ENCODE measurements around the gene MYO9B. TPM values are rescaled to one million over a fixed set of nuclear protein-coding genes. Genes with fewer than 3 reads are reported as not detected.
A peak's percentile ranks its signal among the peaks of the same experiment; 100 is the strongest.

MYO9B gene
- total RNA-seq, 1 experiment from 2014 or later = 94.3 TPM

DNA sequence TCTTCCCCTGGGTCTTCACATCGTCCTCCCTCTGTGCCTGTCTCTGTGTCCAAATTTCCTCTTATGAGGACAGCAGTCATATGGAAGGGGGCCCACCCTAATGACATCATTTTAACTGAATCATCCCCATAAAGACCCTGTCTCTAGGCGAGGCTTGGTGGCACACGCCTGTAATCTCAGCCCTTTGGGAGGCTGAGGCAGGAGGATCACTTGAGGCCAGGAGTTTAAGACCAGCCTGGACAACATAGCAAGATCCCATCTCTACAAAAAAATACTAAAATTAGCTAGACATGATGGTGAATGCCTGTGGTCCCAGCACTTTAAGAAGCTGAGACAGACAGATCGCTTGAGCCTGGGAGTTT lies 4.8 kb downstream of the MYO9B start:
- TF ChIP-seq ZNF121 (CRISPR knock-in tag; IDR thresholded peaks at IDR 0.05) (peak; percentile 61), SP1 (CRISPR knock-in tag; conservative IDR thresholded peaks at IDR 0.05) (no peak)
- TF ChIP-seq, protein P1, sequence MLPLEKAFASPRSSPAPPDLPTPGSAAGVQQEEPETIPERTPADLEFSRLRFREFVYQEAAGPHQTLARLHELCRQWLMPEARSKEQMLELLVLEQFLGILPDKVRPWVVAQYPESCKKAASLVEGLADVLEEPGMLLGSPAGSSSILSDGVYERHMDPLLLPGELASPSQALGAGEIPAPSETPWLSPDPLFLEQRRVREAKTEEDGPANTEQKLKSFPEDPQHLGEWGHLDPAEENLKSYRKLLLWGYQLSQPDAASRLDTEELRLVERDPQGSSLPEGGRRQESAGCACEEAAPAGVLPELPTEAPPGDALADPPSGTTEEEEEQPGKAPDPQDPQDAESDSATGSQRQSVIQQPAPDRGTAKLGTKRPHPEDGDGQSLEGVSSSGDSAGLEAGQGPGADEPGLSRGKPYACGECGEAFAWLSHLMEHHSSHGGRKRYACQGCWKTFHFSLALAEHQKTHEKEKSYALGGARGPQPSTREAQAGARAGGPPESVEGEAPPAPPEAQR (CRISPR knock-in tag; IDR thresholded peaks at IDR 0.05) = no peak
- H3K27ac Mint-ChIP-seq = no peak overlapping the region
- peaks cover 44% of the 10 kb centered on the region for H3K4me1 Mint-ChIP-seq
- POLR2A ChIA-PET = no interaction called here
- H3K9me3 Mint-ChIP-seq = no peaks in the 10 kb centered on the region
- ATAC-seq = no peak
- H3K4me3 Mint-ChIP-seq = no peak overlapping the region
- no peaks in the 10 kb centered on the region for H3K36me3 Mint-ChIP-seq
- DNase-seq (ENCODE audit: low spot score) = no peak
- CTCF ChIA-PET = no interaction called here
- H3K27me3 Mint-ChIP-seq (ENCODE audit: low read depth) = peaks cover 2% of the 10 kb centered on the region; the same call in 1 of the 2 replicates

DNA sequence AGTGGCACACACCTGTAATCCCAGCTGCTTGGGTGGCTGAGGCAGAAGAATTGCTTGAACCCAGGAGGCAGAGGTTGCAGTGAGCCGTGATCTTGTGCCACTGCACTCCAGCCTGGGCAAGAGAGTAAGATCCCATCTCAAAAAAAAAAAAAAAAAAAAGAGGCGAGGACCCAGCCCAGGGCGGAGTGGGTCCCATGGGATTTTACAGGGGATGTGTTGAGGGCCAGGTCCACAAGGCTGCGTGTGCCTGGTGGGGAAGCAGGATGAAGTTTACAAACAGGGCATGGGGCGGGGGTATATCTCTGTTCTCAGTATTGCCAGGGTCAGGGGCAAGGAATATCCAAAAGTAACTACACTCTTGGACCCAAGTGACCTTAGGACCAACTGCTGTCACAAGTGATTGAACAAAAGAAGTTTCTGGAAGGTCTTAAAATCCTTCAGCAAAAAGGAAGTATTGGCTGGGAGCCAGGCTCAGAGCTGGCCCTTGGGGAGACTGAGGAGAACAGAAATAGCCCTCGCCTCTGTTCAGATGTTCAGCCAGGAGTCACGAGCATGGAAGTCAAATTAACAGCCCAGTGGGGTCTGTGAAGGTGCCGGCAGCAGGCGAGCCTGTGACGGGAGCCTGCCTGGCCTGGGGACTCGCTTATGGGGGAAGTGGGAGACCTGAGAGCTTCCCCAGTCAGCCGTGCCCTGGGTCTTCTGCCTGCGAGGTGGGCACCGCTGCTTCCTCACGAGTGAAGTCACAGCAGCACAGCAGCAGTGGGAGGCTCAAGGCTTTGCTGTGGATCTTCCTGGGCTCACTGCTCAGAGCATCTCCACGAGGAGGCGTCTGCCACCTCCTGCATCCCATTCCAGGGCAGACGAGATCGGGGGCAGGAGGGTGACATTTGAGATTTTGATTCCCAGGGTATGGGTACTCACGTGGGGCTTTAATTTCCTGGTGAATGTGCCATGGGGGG lies 6.4 kb downstream of the MYO9B start:
- peaks cover 2% of the 10 kb centered on the region; the same call in 1 of the 2 replicates for H3K36me3 Mint-ChIP-seq
- no peaks in the 10 kb centered on the region for H3K9me3 Mint-ChIP-seq
- H3K27ac Mint-ChIP-seq = peak overlapping the region; percentile 70
- no peaks in the 10 kb centered on the region for H3K27me3 Mint-ChIP-seq (ENCODE audit: low read depth)
- ChIA-PET POLR2A (no interaction called here), CTCF (interaction anchor here (0.6 kb wide), 1 partner anchor 905 kb away, joined by 4 read pairs; no protein-coding TSS in a partner anchor)
- ATAC-seq (no peak), DNase-seq (ENCODE audit: low spot score) (no peak)
- H3K4me1 Mint-ChIP-seq = peaks cover 39% of the 10 kb centered on the region
- H3K4me3 Mint-ChIP-seq = no peak overlapping the region
- TF ChIP-seq ZNF423 (CRISPR knock-in tag; IDR thresholded peaks at IDR 0.05) = no peak
- no peak for TF ChIP-seq ELF4 (CRISPR knock-in tag; IDR thresholded peaks at IDR 0.05; ENCODE audit: low read depth)
- no peak for TF ChIP-seq NFE2L1 (CRISPR knock-in tag; IDR thresholded peaks at IDR 0.05)
- no peak for TF ChIP-seq IRF2 (CRISPR knock-in tag; IDR thresholded peaks at IDR 0.05; ENCODE audit: borderline replicate concordance, low read depth)
- TF ChIP-seq, protein P2, sequence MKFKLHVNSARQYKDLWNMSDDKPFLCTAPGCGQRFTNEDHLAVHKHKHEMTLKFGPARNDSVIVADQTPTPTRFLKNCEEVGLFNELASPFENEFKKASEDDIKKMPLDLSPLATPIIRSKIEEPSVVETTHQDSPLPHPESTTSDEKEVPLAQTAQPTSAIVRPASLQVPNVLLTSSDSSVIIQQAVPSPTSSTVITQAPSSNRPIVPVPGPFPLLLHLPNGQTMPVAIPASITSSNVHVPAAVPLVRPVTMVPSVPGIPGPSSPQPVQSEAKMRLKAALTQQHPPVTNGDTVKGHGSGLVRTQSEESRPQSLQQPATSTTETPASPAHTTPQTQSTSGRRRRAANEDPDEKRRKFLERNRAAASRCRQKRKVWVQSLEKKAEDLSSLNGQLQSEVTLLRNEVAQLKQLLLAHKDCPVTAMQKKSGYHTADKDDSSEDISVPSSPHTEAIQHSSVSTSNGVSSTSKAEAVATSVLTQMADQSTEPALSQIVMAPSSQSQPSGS (CRISPR knock-in tag; IDR thresholded peaks at IDR 0.05; ENCODE audit: borderline replicate concordance, low read depth) = no peak
- TF ChIP-seq TCF7 (CRISPR knock-in tag; IDR thresholded peaks at IDR 0.05; ENCODE audit: low read depth) = no peak
- TF ChIP-seq ZBTB21 (CRISPR knock-in tag; IDR thresholded peaks at IDR 0.05; ENCODE audit: borderline replicate concordance) = no peak
- TF ChIP-seq ZNF671 (CRISPR knock-in tag; IDR thresholded peaks at IDR 0.05) = no peak
- TF ChIP-seq, protein P3, sequence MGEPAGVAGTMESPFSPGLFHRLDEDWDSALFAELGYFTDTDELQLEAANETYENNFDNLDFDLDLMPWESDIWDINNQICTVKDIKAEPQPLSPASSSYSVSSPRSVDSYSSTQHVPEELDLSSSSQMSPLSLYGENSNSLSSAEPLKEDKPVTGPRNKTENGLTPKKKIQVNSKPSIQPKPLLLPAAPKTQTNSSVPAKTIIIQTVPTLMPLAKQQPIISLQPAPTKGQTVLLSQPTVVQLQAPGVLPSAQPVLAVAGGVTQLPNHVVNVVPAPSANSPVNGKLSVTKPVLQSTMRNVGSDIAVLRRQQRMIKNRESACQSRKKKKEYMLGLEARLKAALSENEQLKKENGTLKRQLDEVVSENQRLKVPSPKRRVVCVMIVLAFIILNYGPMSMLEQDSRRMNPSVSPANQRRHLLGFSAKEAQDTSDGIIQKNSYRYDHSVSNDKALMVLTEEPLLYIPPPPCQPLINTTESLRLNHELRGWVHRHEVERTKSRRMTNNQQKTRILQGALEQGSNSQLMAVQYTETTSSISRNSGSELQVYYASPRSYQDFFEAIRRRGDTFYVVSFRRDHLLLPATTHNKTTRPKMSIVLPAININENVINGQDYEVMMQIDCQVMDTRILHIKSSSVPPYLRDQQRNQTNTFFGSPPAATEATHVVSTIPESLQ (CRISPR knock-in tag; IDR thresholded peaks at IDR 0.05) = no peak
- no peak for TF ChIP-seq HMGA2 (CRISPR knock-in tag; IDR thresholded peaks at IDR 0.05)
- TF ChIP-seq, protein P4, sequence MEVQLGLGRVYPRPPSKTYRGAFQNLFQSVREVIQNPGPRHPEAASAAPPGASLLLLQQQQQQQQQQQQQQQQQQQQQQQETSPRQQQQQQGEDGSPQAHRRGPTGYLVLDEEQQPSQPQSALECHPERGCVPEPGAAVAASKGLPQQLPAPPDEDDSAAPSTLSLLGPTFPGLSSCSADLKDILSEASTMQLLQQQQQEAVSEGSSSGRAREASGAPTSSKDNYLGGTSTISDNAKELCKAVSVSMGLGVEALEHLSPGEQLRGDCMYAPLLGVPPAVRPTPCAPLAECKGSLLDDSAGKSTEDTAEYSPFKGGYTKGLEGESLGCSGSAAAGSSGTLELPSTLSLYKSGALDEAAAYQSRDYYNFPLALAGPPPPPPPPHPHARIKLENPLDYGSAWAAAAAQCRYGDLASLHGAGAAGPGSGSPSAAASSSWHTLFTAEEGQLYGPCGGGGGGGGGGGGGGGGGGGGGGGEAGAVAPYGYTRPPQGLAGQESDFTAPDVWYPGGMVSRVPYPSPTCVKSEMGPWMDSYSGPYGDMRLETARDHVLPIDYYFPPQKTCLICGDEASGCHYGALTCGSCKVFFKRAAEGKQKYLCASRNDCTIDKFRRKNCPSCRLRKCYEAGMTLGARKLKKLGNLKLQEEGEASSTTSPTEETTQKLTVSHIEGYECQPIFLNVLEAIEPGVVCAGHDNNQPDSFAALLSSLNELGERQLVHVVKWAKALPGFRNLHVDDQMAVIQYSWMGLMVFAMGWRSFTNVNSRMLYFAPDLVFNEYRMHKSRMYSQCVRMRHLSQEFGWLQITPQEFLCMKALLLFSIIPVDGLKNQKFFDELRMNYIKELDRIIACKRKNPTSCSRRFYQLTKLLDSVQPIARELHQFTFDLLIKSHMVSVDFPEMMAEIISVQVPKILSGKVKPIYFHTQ (CRISPR knock-in tag; IDR thresholded peaks at IDR 0.05) = no peak
- TF ChIP-seq, protein P5, sequence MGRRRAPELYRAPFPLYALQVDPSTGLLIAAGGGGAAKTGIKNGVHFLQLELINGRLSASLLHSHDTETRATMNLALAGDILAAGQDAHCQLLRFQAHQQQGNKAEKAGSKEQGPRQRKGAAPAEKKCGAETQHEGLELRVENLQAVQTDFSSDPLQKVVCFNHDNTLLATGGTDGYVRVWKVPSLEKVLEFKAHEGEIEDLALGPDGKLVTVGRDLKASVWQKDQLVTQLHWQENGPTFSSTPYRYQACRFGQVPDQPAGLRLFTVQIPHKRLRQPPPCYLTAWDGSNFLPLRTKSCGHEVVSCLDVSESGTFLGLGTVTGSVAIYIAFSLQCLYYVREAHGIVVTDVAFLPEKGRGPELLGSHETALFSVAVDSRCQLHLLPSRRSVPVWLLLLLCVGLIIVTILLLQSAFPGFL (CRISPR knock-in tag; IDR thresholded peaks at IDR 0.05; ENCODE audit: borderline replicate concordance) = no peak
- no peak for TF ChIP-seq SP1 (CRISPR knock-in tag; conservative IDR thresholded peaks at IDR 0.05)
- no peak for TF ChIP-seq FOXP1 (CRISPR knock-in tag; IDR thresholded peaks at IDR 0.05; ENCODE audit: borderline replicate concordance)
- TF ChIP-seq, protein P6, sequence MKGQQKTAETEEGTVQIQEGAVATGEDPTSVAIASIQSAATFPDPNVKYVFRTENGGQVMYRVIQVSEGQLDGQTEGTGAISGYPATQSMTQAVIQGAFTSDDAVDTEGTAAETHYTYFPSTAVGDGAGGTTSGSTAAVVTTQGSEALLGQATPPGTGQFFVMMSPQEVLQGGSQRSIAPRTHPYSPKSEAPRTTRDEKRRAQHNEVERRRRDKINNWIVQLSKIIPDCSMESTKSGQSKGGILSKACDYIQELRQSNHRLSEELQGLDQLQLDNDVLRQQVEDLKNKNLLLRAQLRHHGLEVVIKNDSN (CRISPR knock-in tag; IDR thresholded peaks at IDR 0.05) = no peak
